ENCODE measurements around the gene ASTN2.

DNA sequence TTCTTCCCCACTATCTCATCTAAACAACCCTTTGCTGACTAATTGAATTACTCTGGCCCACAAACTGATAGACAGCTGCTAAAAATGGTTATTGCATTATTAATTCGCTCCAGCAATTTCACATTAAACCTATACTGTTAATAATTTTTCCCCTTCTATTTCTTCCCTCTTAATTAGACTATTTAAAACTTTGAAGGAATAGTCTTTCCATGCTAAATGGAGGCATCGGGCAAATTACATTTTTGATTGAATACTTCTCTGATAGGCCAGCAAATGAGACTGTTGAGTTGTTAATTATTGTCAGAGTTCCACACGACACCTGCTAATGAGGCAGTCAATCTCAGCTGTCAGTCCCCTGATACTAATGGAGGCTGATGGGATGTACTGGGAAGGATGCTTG lies 485.2 kb downstream of the ASTN2 start:
- TF ChIP-seq MAX (IDR thresholded peaks at IDR 0.05; ENCODE audit: insufficient read depth, insufficient read length) = no peak
- TF ChIP-seq CTCF (IDR thresholded peaks at IDR 0.05; ENCODE audit: extremely low read depth in 1 of 2, insufficient read depth in 1 of 2, low read depth in 1 of 2, low read length in 2 of 2) = no peak
- TF ChIP-seq POLR2AphosphoS5 (IDR thresholded peaks at IDR 0.05; ENCODE audit: insufficient read depth, low read depth, low read length) = no peak
- TF ChIP-seq POLR2A (IDR thresholded peaks at IDR 0.05; ENCODE audit: low read depth, low read length) = no peak
- TF ChIP-seq EZH2 (IDR thresholded peaks at IDR 0.05; ENCODE audit: borderline replicate concordance, low read depth, low read length, severe bottlenecking) = no peak
- TF ChIP-seq MYC (IDR thresholded peaks at IDR 0.05; ENCODE audit: low read depth, low read length) = no peak
- no peak for TF ChIP-seq GATA2 (IDR thresholded peaks at IDR 0.05; ENCODE audit: insufficient read depth, insufficient read length, low read depth, low read length)

Data from endothelial cell of umbilical vein (primary cell).